H1 (cell line): ENCODE results near the gene FRA10AC1.

ENCODE experiments used
- CTCF ChIP-seq, 3 experiments: IDR thresholded peaks; 1 replicate in 2 of 3; 2 replicates in 1 of 3; pipeline versions ENCODE4 v1.5.1 to v1.6.1; 2011; ENCODE audit warnings: low read length in 3 of 3, mild to moderate bottlenecking in 3 of 3, inconsistent platforms in 2 of 3, low read depth in 1 of 3, moderate library complexity in 1 of 3; ENCODE audit not compliant: insufficient read depth in 1 of 3; ENCODE audit errors: control extremely low read depth in 1 of 3
- EZH2 ChIP-seq: fragments of 200-600 bp; sonication (generic); IDR thresholded peaks from 2 replicates; pipeline ENCODE4 v1.7.1; 2012; ENCODE audit warnings: low read depth, mild to moderate bottlenecking, moderate library complexity, low read length, inconsistent platforms; ENCODE audit not compliant: severe bottlenecking
- MAX ChIP-seq: IDR thresholded peaks from 2 replicates; pipeline ENCODE4 v1.6.1; 2012; ENCODE audit warnings: inconsistent platforms
- POLR2A ChIP-seq, 2 experiments: IDR thresholded peaks; 1 replicate in 1 of 2; 2 replicates in 1 of 2; pipeline ENCODE4 v1.6.1; 2011; ENCODE audit warnings: low read depth in 2 of 2, low read length in 2 of 2, mild to moderate bottlenecking in 2 of 2; ENCODE audit errors: control extremely low read depth in 1 of 2
- TCF12 ChIP-seq: IDR thresholded peaks from 2 replicates; pipeline ENCODE4 v1.6.1; 2011; ENCODE audit warnings: low read depth, mild to moderate bottlenecking, low read length

- TF ChIP-seq MAX, result no peak
- TF ChIP-seq POLR2A (IDR thresholded peaks at IDR 0.05; ENCODE audit: control extremely low read depth in 1 of 2, low read depth in 2 of 2, low read length in 2 of 2), result no peak
- no peak for TF ChIP-seq TCF12
- TF ChIP-seq CTCF (IDR thresholded peaks at IDR 0.05; ENCODE audit: control extremely low read depth in 1 of 3, insufficient read depth in 1 of 3, low read depth in 1 of 3, low read length in 3 of 3), result no peak
- TF ChIP-seq EZH2, result no peak
These were observed 36.4 kb downstream of the FRA10AC1 start for GRCh38 chr10:93666030-93666429.
